Measurements from ENCODE around the gene ADCY2.

GRCh38 chr5:7471710-7472109 lies 75.8 kb downstream of the ADCY2 start:
- TF ChIP-seq CTCF (IDR thresholded peaks at IDR 0.05) (no peak), POLR2AphosphoS5 (IDR thresholded peaks at IDR 0.05) (no peak), POLR2A (IDR thresholded peaks at IDR 0.05; ENCODE audit: low read depth) (no peak)
